Hepatocyte (in vitro differentiated cells): ENCODE measurements around the gene PTPN3.

Experiments used
- EZH2 ChIP-seq: fragments of 200-600 bp; sonication (generic); IDR thresholded peaks from 2 replicates; pipeline ENCODE4 v1.6.1; 2016; ENCODE audit warnings: antibody characterized with exemption, mild to moderate bottlenecking, borderline replicate concordance
- EZH2phosphoT487 ChIP-seq: fragments of 200-600 bp; sonication (generic); IDR thresholded peaks from one replicate; pipeline ENCODE4 v1.6.1; 2018; ENCODE audit warnings: antibody characterized with exemption, mild to moderate bottlenecking, low read depth, moderate library complexity; ENCODE audit not compliant: unreplicated experiment, severe bottlenecking
- TF ChIP-seq, protein P1 (sequence below): fragments of 200-600 bp; sonication (generic); IDR thresholded peaks from 2 replicates; pipeline ENCODE4 v1.5.1; 2016; ENCODE audit warnings: antibody characterized with exemption, mild to moderate bottlenecking; ENCODE audit not compliant: poor library complexity

DNA sequence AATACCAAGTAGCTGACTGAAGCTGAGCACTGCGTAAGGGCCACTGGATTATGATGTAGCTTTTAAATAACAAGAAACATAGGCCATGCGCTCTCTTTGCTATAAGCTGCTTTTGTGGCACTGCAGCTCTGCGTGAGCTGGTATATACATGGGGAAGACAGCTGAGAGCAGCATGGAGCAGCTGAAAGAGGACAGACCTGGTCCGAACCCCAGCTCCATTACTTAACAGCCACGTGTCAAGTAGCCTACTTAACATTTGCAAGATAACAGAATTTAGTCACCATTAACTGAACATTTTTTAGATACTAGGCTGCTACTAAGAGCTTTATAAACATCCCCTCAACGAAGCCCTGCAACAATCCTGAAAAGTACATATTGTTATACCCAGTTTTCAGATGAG, 69.3 kb downstream of the PTPN3 start:
- TF ChIP-seq, protein P1, sequence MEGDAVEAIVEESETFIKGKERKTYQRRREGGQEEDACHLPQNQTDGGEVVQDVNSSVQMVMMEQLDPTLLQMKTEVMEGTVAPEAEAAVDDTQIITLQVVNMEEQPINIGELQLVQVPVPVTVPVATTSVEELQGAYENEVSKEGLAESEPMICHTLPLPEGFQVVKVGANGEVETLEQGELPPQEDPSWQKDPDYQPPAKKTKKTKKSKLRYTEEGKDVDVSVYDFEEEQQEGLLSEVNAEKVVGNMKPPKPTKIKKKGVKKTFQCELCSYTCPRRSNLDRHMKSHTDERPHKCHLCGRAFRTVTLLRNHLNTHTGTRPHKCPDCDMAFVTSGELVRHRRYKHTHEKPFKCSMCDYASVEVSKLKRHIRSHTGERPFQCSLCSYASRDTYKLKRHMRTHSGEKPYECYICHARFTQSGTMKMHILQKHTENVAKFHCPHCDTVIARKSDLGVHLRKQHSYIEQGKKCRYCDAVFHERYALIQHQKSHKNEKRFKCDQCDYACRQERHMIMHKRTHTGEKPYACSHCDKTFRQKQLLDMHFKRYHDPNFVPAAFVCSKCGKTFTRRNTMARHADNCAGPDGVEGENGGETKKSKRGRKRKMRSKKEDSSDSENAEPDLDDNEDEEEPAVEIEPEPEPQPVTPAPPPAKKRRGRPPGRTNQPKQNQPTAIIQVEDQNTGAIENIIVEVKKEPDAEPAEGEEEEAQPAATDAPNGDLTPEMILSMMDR = no peak
- TF ChIP-seq EZH2 (no peak), EZH2phosphoT487 (no peak)
